Measurements from ENCODE around the gene FAM227A.

DNA sequence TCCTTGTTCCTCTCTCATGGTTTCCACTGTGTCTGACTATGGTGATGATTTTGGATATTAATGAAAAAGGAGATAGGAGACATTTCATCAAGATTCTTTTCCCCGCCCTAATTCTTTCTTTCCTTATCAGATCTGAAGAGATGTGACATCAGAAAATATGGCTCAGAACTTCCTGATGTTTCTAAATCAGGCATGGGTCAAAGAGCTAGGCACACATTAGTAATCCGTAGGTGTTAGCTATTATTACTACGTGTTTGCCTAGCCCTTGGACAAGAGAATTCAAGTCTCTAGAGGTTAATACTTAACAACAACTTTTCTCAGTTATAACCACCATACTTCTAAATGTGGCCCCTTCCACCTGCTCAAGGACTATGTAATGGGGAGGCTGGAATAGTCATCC, 38.7 kb upstream of the FAM227A start:
- TF ChIP-seq POLR2A (IDR thresholded peaks at IDR 0.05; ENCODE audit: low read length) (peak; percentile 20), GATA1 (IDR thresholded peaks at IDR 0.05; ENCODE audit: low read depth, low read length) (no peak)

All from erythroblast (primary cell).